ENCODE data around the gene ZCCHC14. TPM values are rescaled to one million over a fixed set of nuclear protein-coding genes. Genes with fewer than 3 reads are reported as not detected.

ZCCHC14 gene
- total and polyA plus RNA-seq, 2 of the 13 experiments (the other 11 are each of a cell fraction or from before 2014, with no cell fraction given), result 12.4 to 12.5 TPM

DNA sequence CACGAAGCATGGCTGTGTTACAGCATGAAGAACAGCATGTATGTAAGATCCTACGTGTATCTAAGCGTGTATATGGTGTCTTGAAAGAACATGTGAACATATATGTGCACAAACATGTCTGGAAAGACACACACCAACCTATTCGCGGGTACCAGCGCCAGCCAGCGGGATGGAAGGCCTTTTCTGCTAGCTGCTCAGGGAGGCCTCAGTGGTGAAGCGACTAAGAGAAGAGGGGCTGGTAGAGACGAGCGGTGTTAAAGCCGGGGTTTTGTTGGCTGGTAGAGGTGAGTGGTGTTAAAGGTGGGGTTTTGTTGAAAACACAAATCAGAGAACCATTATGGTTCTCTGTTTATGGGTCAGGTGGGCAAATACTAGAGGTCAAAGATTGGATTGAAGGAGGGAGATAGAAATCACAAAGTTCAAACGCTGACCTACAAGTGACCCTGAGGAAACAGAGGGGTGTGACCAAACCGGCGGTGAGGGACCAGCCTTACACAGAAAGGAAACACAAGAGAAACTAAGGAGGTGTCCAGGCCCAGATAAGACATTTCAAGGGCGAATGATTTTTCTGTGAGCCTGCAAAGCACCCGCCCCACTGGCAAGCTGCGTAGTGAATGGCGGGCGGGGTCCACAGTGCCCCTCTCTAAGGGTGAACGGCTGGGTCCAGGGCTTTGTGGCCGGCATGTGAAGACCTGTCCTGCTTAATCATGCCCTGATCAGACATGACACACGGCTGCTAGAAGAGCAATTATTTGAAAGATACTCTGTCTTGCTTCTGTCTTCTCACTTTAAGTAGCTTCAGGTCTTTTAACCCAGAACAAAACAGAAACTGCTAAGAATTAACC, 8.1 kb downstream of the ZCCHC14 start (continued):
- TF ChIP-seq TAF15 (IDR thresholded peaks at IDR 0.05; ENCODE audit: low read depth, low read length, poor library complexity, severe bottlenecking) (no peak), ZNF841 (CRISPR knock-in tag; IDR thresholded peaks at IDR 0.05; ENCODE audit: borderline replicate concordance) (no peak), PPARG (CRISPR knock-in tag; conservative IDR thresholded peaks at IDR 0.05) (no peak), ZSCAN25 (CRISPR knock-in tag; IDR thresholded peaks at IDR 0.05) (no peak), TBX3 (IDR thresholded peaks at IDR 0.05; ENCODE audit: borderline replicate concordance) (no peak), MED1 (CRISPR knock-in tag; IDR thresholded peaks at IDR 0.05) (no peak), LCORL (IDR thresholded peaks at IDR 0.05) (no peak), LCORL (CRISPR knock-in tag; IDR thresholded peaks at IDR 0.05) (no peak), CENPX (CRISPR knock-in tag; IDR thresholded peaks at IDR 0.05) (no peak), U2AF1 (optimal IDR thresholded peaks at IDR 0.05; ENCODE audit: low read depth, low read length) (no peak), MATR3 (CRISPR knock-in tag; IDR thresholded peaks at IDR 0.05) (no peak), SP2 (CRISPR knock-in tag; IDR thresholded peaks at IDR 0.05) (no peak), ZNF556 (CRISPR knock-in tag; IDR thresholded peaks at IDR 0.05; ENCODE audit: borderline replicate concordance) (peak; percentile 24; the same call in 1 of the 2 replicates), STAG1 (CRISPR knock-in tag; IDR thresholded peaks at IDR 0.05) (no peak), ZNF547 (CRISPR knock-in tag; IDR thresholded peaks at IDR 0.05) (no peak), PAWR (CRISPR knock-in tag; IDR thresholded peaks at IDR 0.05; ENCODE audit: borderline replicate concordance) (no peak), ZNF652 (CRISPR knock-in tag; IDR thresholded peaks at IDR 0.05; ENCODE audit: borderline replicate concordance, low read depth) (no peak), SNAI1 (CRISPR knock-in tag; IDR thresholded peaks at IDR 0.05; ENCODE audit: borderline replicate concordance) (no peak), ESRRA (CRISPR knock-in tag; IDR thresholded peaks at IDR 0.05; ENCODE audit: low read depth) (peak; percentile 96), ZNF780A (CRISPR knock-in tag; IDR thresholded peaks at IDR 0.05) (no peak), TAF1 (CRISPR knock-in tag; IDR thresholded peaks at IDR 0.05) (no peak), MEF2D (CRISPR knock-in tag; IDR thresholded peaks at IDR 0.05) (no peak), IKZF1 (IDR thresholded peaks at IDR 0.05) (no peak), JARID2 (CRISPR knock-in tag; IDR thresholded peaks at IDR 0.05; ENCODE audit: insufficient replicate concordance) (no peak)
- TF ChIP-seq, protein P1, sequence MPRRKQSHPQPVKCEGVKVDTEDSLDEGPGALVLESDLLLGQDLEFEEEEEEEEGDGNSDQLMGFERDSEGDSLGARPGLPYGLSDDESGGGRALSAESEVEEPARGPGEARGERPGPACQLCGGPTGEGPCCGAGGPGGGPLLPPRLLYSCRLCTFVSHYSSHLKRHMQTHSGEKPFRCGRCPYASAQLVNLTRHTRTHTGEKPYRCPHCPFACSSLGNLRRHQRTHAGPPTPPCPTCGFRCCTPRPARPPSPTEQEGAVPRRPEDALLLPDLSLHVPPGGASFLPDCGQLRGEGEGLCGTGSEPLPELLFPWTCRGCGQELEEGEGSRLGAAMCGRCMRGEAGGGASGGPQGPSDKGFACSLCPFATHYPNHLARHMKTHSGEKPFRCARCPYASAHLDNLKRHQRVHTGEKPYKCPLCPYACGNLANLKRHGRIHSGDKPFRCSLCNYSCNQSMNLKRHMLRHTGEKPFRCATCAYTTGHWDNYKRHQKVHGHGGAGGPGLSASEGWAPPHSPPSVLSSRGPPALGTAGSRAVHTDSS (CRISPR knock-in tag; conservative IDR thresholded peaks at IDR 0.05), result no peak
- TF ChIP-seq, protein P2, sequence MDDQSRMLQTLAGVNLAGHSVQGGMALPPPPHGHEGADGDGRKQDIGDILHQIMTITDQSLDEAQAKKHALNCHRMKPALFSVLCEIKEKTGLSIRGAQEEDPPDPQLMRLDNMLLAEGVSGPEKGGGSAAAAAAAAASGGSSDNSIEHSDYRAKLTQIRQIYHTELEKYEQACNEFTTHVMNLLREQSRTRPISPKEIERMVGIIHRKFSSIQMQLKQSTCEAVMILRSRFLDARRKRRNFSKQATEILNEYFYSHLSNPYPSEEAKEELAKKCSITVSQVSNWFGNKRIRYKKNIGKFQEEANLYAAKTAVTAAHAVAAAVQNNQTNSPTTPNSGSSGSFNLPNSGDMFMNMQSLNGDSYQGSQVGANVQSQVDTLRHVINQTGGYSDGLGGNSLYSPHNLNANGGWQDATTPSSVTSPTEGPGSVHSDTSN (CRISPR knock-in tag; IDR thresholded peaks at IDR 0.05; ENCODE audit: borderline replicate concordance), result no peak
- TF ChIP-seq, protein P3, sequence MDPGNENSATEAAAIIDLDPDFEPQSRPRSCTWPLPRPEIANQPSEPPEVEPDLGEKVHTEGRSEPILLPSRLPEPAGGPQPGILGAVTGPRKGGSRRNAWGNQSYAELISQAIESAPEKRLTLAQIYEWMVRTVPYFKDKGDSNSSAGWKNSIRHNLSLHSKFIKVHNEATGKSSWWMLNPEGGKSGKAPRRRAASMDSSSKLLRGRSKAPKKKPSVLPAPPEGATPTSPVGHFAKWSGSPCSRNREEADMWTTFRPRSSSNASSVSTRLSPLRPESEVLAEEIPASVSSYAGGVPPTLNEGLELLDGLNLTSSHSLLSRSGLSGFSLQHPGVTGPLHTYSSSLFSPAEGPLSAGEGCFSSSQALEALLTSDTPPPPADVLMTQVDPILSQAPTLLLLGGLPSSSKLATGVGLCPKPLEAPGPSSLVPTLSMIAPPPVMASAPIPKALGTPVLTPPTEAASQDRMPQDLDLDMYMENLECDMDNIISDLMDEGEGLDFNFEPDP (CRISPR knock-in tag; conservative IDR thresholded peaks at IDR 0.05), result no peak

Measured in HepG2 (cell line).